SU-DHL-6 (cell line): Measurements from ENCODE around the gene SETBP1.

ENCODE experiments used
- H2AFZ ChIP-seq: fragments of 200-600 bp; sonication (generic); 2 replicates; pipeline ENCODE4 v1.6.1; 2014; ENCODE audit warnings: low read depth, mild to moderate bottlenecking, moderate library complexity, mixed read lengths, antibody characterized with exemption, low read length; ENCODE audit not compliant: severe bottlenecking
- H3F3A ChIP-seq: fragments of 200-600 bp; shearing (Covaris generic); 2 replicates; pipeline ENCODE4 v1.6.0; 2016; ENCODE audit warnings: antibody characterized with exemption, mild to moderate bottlenecking; ENCODE audit not compliant: insufficient read depth
- H3K27ac ChIP-seq: fragments of 200-600 bp; sonication (generic); 2 replicates; pipeline ENCODE4 v1.5.1; 2016; ENCODE audit warnings: low read depth, mild to moderate bottlenecking, low read length, moderate library complexity, mixed read lengths
- H3K27me3 ChIP-seq: fragments of 200-600 bp; sonication (generic), shearing (Covaris generic); 2 replicates; pipeline ENCODE4 v1.6.0; 2014; ENCODE audit warnings: mild to moderate bottlenecking, low read length
- H3K36me3 ChIP-seq: fragments of 200-600 bp; sonication (generic); 2 replicates; pipeline ENCODE4 v1.6.1; 2014; ENCODE audit warnings: mild to moderate bottlenecking, low read length, mixed read lengths
- H3K4me2 ChIP-seq: fragments of 300-600, 200-600 bp; shearing (Covaris generic), sonication (generic); 2 replicates; pipeline ENCODE4 v1.6.0; 2014; ENCODE audit warnings: low read length, low read depth, mild to moderate bottlenecking; ENCODE audit not compliant: poor library complexity, severe bottlenecking
- H3K4me3 ChIP-seq: fragments of 200-600 bp; sonication (generic); 2 replicates; pipeline ENCODE4 v1.5.1; 2014; ENCODE audit warnings: antibody characterized with exemption, low read length, mild to moderate bottlenecking, mixed read lengths; ENCODE audit not compliant: insufficient read depth, poor library complexity, severe bottlenecking
- H3K79me2 ChIP-seq: fragments of 200-600 bp; sonication (generic); 2 replicates; pipeline ENCODE4 v1.6.1; 2014; ENCODE audit warnings: mild to moderate bottlenecking, low read length, moderate library complexity; ENCODE audit not compliant: insufficient read depth
- H3K9ac ChIP-seq: fragments of 200-600 bp; sonication (generic); 2 replicates; pipeline ENCODE4 v1.7.0; 2014; ENCODE audit warnings: mild to moderate bottlenecking, low read length
- H3K9me2 ChIP-seq: fragments of 200-600 bp; sonication (generic); replicated peaks from 2 replicates; pipeline ENCODE4 v1.6.1; 2014; ENCODE audit warnings: low read length; ENCODE audit not compliant: insufficient read depth
- H3K9me3 ChIP-seq: fragments of 200-600 bp; sonication (generic); 2 replicates; pipeline ENCODE4 v1.6.1; 2014; ENCODE audit warnings: low read length, mixed read lengths; ENCODE audit not compliant: insufficient read depth
- H4K20me1 ChIP-seq: fragments of 200-600 bp; sonication (generic); 2 replicates; pipeline ENCODE4 v1.6.1; 2014; ENCODE audit warnings: low read depth, mild to moderate bottlenecking, antibody characterized with exemption, low read length, moderate library complexity, mixed read lengths
- CTCF ChIP-seq: fragments of 200-600 bp; sonication (generic); IDR thresholded peaks from one replicate; pipeline ENCODE4 v1.5.1; 2017; ENCODE audit warnings: antibody characterized with exemption, mild to moderate bottlenecking, low read length, moderate library complexity; ENCODE audit not compliant: insufficient read depth, poor library complexity, severe bottlenecking
- EZH2phosphoT487 ChIP-seq: fragments of 200-600 bp; sonication (generic), shearing (Covaris generic); conservative IDR thresholded peaks from 2 replicates; pipeline ENCODE4 v1.6.1; 2018; ENCODE audit warnings: mild to moderate bottlenecking, antibody characterized with exemption, low read length, moderate library complexity, mixed read lengths

The SETBP1 gene

GRCh38 chr18:45049578-45050319, 369.1 kb downstream of the SETBP1 start:
- Histone ChIP-seq H3K4me3 (no peak overlapping the region), H3K9me2 (no peaks in the 10 kb centered on the region), H3K79me2 (no peaks in the 10 kb centered on the region), H3K9ac (no peak overlapping the region), H4K20me1 (no peaks in the 10 kb centered on the region), H3K4me2 (no peak overlapping the region), H3F3A (no peaks in the 10 kb centered on the region), H3K9me3 (no peaks in the 10 kb centered on the region), H3K36me3 (no peaks in the 10 kb centered on the region), H3K27ac (no peak overlapping the region), H2AFZ (no peak overlapping the region), H3K27me3 (no peaks in the 10 kb centered on the region)
- TF ChIP-seq EZH2phosphoT487 (no peak), CTCF (no peak)

- no peak overlapping the region for H3K9ac ChIP-seq
- TF ChIP-seq CTCF (no peak), EZH2phosphoT487 (no peak)
These were observed 370.3 kb downstream of the SETBP1 start for GRCh38 chr18:45050712-45051601.

GRCh38 chr18:45054636-45055035, 373.9 kb downstream of the SETBP1 start:
- H3K36me3 ChIP-seq: no peaks in the 10 kb centered on the region
- no peaks in the 10 kb centered on the region for H4K20me1 ChIP-seq
- H3K79me2 ChIP-seq: no peaks in the 10 kb centered on the region
- H3F3A ChIP-seq: no peaks in the 10 kb centered on the region
- no peak overlapping the region for H3K4me2 ChIP-seq
- H3K4me3 ChIP-seq: no peak overlapping the region
- H3K27me3 ChIP-seq: no peaks in the 10 kb centered on the region
- TF ChIP-seq EZH2phosphoT487 (no peak), CTCF (no peak)
- no peak overlapping the region for H2AFZ ChIP-seq
- no peak overlapping the region for H3K9ac ChIP-seq
- no peaks in the 10 kb centered on the region for H3K9me2 ChIP-seq
- no peaks in the 10 kb centered on the region for H3K9me3 ChIP-seq
- no peak overlapping the region for H3K27ac ChIP-seq

More at GRCh38 chr18:45050712-45051601, 370.3 kb downstream of the SETBP1 start:
- Histone ChIP-seq H3K4me3 (no peak overlapping the region), H2AFZ (no peak overlapping the region), H3K9me2 (no peaks in the 10 kb centered on the region), H3K27ac (no peak overlapping the region), H4K20me1 (no peaks in the 10 kb centered on the region), H3K79me2 (no peaks in the 10 kb centered on the region), H3K4me2 (no peak overlapping the region), H3K36me3 (no peaks in the 10 kb centered on the region), H3K27me3 (no peaks in the 10 kb centered on the region), H3F3A (no peaks in the 10 kb centered on the region), H3K9me3 (no peaks in the 10 kb centered on the region)
